Measurements from ENCODE around the gene MATN1.

DNA sequence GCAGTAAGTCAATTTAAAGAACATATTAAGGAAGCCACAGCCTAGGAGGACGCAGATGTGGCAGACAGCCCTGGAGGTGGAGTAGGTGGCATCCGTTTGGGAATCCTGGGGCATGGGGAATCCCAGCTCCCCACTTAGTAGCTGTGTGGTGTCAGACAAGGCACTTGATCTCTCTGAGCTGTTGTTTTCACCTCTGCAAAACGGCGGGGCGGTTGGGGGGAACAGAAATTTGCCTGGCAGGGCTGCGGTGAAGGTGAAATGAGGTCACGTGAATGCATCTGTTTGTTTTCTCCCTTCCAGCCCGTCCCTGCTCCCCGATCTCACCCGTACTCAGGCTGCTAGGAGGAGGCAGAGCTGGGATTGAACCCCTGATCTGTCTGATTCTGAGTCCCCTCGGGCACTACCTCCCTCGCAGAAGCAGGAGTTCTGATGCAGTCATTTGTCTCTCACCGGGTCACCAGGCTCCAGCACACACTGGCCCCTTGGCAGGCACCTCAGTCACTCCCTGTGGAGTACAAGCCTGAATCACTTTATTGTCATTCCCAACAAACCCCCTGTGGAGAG is 36.4 kb upstream of the MATN1 start:
- no peak for TF ChIP-seq CTCF (conservative IDR thresholded peaks at IDR 0.05; ENCODE audit: low read length)
- no peak for TF ChIP-seq EZH2phosphoT487 (IDR thresholded peaks at IDR 0.05; ENCODE audit: borderline replicate concordance, low read depth, low read length)

All from OCI-LY7 (cell line).